NCI-H1930 (cell line): ENCODE data around the gene CCN6.
A peak's percentile ranks its signal among the peaks of the same experiment; 100 is the strongest.
"Not testable (repeated sequence)": the region's sequence is repeated elsewhere in the genome, so short reads cannot be mapped to it uniquely, and the experiment has no call there.

Experiments used
- DNase-seq, 2 experiments: peaks; one replicate each; lab custom pipeline; 2025; lab: John Stamatoyannopoulos, UW

CCN6 gene

DNA sequence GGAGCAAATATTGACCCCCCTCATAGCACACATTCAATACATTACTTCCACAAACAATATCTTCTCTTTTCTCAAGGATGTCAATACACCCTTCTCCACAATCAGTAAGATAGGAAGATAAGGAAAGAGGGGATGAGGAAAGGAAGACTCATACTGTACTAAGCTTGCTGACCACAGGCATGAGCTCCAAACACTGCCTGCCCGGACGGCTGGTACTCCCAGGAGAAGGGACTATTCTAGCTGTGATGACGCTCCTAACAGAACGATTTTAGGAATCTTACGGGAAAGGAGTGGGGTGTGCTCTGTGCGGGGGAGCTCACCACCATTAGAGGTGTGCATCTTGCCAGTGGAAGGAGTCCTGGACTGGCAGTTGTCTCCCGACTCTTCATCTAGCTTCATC, 3.9 kb upstream of the CCN6 start:
- no peak for DNase-seq

DNA sequence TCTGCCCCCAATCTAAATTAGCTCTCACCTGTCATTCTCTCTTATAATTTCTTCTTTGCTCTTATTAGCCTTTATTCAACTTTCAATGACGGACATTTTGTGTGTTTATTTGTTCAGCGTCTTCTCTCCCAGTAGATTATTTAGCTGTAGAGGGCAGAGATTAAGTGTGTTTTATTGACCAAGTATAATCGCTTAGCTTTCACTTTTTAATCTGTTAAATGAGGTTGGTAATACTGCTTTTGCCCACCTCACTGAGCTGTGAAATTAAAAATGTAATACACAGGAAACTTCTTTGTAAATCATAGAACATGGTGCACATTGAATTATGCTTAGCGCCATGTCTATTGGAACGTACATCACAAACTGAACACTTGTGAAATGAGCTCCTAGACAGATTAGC, 3.5 kb upstream of the CCN6 start:
- DNase-seq, result no peak

DNA sequence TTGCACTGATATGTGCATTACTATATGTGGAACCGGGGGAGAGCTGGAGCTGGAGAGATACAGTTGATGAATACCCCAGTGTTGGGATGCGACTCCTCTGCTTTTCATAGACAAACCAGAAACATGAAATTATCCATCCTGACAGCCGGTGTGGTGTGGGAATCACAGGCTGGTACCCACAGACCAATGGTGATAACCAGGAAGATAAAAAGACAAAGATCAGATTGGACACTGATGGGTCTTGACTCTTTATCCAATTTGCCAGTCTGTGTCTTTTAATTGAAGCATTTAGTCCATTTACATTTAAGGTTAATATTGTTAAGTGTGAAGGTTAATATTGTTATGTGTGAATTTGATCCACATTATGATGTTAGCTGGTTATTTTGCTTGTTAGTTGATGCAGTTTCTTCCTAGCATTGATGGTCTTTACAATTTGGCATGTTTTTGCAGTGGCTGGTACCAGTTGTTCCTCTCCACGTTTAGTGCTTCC, 2.6 kb upstream of the CCN6 start:
- not testable (repeated sequence) for DNase-seq

DNA sequence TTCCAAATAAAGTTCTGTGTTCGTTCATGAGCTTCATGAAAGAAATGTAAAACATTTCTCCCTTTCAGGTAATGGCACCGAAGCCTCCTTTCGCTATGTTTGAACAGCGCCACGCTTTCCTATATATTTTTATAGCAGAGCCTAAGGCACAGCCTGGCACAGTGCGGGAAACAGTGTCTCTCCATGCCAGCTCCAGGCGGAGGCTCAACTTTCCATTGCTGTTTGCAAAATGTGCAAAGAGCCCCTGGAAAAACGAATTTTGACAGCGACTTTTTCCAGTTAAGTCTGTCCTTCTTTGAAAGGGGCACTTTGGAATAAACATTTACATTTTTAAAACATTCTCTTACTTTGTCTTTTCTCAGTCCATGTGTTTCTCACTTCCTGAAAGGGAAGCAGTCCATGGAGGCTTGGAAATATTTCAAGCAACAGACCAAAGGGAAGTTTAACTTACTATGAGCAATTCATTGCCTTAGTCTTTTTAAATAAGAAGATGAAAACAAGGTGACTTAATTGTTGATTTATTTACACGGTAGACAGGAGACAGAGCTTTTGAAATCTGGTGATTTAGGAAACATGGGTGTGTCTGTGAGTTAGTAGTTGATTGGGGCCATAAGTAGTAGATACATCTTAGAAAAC, 769 bp downstream of the CCN6 start:
- DNase-seq, result no peak

DNA sequence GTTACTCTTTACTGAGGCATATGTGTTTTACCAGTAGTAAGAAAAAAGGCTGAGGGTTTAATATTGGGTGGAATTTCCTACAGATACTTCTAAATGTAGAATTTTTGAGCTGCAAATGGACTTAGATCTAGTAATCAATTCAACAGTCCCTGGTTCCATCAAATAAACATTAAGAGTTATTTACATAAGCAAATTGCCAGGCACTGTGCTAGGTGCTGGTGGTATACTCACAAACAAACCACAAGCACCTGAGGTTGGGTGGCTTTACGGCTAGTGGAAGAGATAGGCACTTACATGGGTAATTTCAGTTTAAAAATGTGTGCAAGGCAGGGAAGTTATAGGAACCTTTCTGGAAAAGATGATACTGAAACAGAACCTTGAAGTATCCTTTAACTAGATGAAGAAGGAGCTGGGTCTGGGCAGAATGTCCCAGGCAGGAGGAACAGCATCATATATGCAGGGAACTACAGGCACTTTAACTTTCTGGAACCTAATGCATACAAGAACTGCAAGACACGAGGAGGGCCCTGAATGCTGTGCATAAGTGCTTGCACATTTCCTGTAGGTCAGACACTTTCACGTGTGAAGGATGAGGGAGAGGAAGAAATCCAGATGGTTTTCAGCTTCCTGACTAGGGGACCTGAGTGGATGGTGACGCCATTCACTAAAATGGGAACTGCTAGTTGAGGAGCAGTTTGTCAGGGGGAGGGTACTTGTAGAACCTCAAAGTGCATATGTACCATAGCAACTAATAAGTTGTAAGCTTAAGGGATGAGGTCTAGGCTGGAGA, 4.5 kb downstream of the CCN6 start:
- DNase-seq, result no peak

DNA sequence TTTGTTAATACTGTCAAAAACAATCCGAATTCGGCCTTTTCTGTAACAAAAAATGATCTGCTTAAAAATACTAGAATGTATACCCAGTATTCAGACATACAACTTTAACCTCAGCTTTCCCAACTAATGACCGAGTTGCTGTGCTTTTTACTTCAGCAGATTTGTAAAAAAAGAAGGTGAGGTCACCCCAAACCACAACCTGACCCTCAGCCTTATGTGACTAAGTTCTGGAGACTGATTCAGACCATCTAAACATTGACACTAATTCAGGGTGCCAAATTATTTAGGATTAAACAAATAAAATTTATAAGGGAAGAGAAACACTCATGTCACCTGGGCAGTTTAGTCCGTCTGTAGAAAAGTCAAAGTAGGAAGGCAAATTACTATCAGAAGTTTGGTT, 7.7 kb downstream of the CCN6 start:
- DNase-seq, result no peak

DNA sequence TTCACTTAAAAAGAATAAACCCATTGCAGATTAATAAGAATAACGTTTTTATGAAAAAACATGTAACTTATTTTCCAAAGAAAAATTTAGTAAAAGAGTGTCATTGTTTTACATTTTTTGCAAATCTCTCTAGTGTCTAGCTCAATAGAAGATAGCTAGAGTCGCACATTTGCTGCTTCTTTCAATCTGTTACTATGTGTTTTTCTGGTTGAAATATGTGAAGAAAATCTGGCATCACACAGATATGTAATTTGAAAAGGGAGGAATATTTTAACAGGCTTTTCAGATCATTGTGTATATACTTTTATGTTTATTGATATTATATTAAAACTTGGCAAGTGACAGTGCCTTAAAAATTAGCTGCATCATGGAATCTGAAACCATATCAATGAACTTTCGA, 9.1 kb downstream of the CCN6 start:
- no peak for DNase-seq

DNA sequence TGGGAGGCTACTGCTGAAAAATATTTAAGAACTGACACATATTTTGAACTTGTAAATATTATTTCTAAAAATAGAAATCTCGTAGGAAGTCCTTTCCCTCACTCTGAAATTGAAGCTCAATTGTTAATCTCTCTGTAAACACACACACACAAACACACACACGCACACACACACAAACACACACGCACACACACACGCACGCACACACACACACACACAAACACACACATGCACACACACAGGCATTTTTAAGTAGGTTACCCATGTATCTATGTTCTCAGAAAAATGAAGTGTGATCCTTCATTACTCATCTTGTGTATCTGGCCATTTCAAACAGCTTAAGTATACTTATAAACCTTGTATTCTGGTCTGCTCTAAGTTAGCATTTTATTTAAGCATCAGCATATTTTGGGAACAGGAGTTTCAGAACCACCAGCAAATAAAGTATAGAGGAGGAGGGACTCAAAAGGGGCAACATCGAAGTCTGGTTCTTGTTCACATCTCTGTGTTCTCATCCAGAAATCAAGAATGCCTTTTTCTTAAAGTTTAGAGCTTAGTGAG, 11.6 kb downstream of the CCN6 start:
- no peak for DNase-seq

DNA sequence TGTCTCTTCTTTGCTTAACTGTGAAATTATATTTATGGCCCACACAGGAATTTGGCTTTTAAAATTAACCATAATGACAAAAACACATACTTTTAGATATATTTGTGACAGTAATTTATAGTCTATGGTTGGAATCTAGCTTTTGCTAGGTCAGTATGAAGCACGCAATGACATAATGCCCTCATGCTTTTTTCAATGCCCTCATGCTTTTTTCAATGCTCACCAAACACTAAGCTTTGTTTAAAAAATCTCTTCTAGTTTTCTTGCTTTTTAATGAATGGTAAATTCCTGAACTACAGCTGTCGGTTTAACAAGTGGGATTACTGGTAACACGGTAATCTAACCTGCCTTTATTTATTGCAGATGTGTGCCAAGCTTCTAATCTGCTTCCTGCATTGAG, 12.7 kb downstream of the CCN6 start:
- no peak for DNase-seq

DNA sequence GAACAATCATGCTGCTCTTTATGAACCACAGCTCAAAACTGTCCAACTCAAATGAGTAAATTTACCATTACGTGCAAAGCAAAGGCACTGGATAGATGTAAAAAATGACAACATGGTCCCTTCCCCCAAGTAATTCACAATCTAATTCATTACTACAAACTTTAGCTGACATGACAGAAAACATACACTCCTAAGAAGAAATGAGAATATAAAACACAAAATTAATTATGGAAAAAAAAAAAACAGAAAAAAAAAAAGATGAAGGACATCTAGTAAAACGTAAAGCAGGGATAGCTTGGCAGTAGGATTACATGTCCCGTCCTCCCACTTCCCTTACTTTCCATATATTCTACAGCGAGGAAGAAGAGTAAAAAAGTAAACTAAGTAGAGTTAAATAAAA, 27.7 kb downstream of the CCN6 start:
- DNase-seq, result no peak

DNA sequence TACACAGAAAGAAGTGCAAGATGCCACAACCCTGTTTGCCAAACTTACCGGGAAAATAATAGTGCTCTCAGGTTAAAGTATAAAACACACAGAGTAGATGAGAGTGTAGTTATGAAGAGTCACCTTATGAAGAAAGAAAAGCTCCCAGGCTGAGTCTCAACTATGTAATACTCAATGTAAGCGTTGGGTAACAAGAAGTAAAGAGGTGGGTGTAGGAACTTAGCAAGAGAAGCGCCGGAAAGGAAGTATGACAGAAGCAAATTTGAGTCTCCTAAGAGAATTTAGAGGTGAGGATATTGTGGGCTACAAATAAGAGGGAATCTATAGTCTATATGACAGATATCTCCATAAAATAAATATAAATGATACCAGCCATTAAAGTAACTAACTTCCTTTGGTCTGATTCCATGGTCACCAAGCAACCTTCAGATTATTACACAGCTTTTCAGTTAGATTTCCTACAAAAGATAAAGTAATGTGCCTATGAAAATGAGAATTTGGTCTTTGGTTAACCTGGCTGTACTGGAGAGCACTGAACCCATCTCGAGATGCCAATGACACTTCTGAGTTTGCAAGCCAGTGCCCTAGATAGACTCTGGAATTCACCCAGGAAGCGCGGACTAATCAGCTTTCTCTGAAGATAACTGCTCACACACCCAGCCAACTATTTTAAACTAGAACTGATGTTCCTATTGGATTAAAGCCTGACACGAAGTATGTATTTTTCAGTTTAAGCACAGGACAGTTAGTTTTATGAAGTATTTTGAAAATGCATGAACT, 31.6 kb downstream of the CCN6 start:
- no peak for DNase-seq

DNA sequence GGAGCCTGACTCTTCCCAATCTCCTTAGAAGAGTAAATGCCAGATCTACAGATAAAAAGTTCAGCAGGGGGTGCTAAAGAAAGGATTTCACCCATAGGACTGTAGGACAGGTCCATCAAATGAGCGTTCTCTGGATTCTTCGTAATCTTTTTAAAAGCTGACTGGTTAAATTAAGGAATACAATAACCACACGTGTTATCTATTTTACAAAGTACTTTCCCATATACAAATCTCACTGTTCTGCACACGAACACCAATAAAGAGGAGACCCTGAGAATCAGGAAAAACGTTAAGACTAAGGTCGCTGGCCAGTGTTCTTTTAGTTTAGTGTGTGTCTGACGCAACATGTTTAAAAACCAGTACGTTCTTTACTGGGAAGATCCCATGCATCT, 32.8 kb downstream of the CCN6 start:
- no peak for DNase-seq

DNA sequence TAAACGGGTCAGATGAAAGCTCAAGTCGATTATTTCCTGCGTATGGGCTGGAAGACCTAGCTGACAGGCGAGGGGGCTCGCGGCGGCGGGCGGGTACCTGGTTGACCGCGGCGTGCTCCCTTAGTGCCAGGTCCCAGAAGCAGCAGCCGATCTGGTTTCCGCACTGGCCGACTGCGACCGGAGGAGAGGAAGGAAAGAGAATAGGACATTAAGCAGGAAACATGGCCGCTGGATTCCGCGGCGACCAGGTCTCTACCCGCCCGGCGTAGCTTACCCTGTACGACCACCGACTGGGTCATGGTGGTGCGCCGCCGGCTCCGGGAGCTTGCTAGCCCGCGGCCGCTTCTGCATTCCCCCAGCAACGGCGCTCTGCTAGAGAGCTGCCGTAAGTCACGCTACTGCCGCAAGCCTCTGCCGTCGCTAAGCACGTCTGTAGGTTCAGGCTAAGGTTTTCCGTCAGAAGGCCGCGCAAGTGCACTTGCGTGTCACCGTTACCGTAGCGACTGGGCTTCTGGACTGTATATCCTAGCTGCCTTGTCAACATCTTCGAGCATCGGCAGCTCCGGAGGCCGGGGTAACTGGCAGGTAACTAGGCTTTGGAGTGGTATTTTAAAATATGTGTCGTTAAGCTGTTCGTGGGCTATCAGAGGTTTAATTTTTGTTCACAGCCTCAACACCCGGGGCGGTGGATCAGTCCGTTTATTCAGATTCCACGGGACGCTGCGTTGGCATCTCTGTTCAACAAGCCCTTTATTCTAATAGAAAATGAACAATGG, 33.4 kb downstream of the CCN6 start, which contains the start of the genes FAM229B and TUBE1:
Gene FAM229B (plus strand): TSS at position 456 of the 776 bp plus-strand sequence. CDS start 11,693 bp downstream, outside the sequence.
Gene TUBE1 (minus strand): TSS at position 347 of the 776 bp plus-strand sequence. CDS start 48 bp downstream, at position 299.
- DNase-seq, result peak; percentile 88 to 94

DNA sequence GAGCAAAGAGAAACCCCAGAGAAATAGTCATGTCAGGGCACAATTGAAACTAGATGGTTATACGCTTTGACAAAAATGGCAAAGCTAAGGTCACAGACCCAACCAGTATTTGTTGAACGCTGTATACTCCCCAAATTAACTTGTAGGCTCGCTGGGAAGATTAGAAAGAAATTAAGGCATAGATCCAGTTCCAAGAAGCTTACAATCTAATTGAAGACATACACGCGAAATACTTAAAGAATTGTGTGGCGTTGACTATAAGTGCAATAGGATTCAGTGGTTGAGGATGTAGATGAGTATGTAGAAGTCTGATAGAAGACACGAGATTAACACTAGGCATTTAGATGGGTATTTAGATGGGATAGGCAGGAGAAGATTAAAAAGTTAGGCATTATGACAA, 34.0 kb downstream of the CCN6 start:
- DNase-seq, result no peak

DNA sequence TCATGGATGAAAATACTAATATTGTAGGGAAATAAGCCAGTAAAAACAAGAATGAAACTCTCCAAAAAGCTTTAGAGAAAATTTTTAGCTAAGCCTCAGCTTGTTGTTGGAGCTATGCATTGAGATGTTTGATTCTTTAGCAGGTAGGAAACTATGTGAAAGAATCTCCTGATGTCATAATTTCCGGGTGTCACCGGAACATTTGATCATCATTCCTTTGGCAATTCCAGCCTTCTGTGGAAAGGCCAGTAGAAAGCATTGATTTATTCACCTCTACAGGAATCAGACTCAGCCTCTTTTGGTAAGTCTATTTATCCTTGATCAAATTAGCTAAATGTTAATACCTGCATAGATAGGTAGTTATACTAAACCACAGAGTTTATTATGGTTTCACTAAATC, 43.0 kb downstream of the CCN6 start:
- DNase-seq, result no peak

DNA sequence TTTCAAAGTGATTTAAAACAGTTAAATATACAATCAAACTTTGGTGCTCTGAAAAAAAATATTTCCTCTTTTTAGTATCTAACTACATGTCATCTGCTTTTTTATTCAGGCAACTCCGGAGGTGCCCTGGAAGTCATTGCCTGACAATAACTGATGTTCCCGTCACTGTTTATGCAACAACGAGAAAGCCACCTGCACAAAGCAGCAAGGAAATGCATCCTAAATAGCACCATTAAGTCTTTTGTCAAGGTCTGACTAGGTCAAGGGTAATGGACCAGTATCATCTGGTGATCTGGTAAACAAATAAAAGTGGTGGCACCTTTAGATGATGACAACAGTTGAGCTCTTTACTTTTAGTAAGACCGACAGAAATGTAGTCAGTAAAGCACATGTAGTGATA, 46.7 kb downstream of the CCN6 start:
- peak in 1 of 2 experiments; percentile 20 for DNase-seq

DNA sequence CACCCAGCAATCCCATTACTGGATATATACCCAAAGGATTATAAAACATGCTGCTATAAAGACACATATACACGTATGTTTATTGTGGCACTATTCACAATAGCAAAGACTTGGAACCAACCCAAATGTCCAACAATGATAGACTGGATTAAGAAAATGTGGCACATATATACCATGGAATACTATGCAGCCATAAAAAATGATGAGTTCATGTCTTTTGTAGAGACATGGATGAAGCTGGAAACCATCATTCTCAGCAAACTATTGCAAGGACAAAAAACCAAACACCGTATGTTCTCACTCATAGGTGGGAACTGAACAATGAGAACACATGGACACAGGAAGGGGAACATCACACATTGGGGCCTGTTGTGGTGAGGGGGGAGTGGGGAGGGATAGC, 52.1 kb downstream of the CCN6 start:
- DNase-seq, result not testable (repeated sequence)

DNA sequence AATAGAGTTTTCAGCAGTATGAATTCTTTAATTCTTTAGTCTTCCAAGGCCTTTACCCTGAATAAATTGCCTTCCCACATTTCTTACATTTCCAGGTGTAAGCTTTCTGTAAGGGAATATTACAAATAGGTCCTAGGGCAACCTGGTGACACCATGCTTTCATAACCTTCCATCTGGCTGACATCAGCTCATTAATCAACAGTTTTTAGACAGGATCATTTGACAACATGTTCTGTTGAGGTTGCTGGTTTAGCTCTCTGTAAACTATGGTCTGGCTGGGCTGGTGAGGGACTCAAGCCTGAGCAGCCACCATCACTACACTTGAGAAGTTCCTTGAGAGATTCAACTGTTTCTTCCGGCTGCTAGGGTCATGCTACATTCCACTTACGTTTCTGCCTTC, 52.7 kb downstream of the CCN6 start:
- DNase-seq, result no peak

DNA sequence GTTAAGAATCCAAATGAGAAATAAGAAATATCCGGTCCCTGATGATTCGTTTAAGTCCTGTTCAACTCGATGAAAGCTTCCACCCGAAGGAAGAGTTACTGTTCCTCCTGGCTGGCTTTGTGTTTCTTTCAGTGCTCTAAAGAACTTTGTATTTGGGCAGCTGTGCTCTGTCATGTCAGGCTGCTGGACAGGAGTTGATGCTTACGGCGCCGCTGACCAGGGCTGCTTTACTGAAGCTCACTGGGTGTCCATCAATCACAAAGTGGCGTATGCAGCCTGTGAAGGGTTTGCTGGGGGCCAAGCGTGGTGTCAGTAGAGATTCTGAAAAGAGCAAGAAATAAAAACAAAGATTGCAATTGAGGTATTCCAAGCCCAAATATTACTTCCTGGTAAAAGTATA, 55.4 kb downstream of the CCN6 start:
- no peak for DNase-seq

DNA sequence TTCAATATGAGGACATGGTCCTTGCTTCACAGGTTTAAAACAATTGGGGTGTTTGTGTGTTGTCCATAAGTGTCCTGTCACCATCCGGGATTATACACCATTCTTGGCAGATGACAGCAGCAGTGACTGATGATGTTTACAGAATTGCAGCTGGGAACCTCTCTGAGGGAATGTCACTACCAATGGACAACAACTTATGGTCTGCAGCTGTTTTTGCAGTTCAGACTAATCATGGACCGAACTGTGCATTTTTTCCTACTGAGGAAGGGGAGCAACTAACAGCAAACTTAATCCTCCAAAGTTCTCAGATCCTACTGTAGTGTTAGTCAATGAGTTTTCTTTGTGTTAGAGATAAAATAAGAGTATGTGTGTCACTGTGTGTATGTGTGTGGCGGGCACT, 59.5 kb downstream of the CCN6 start:
- DNase-seq, result no peak

DNA sequence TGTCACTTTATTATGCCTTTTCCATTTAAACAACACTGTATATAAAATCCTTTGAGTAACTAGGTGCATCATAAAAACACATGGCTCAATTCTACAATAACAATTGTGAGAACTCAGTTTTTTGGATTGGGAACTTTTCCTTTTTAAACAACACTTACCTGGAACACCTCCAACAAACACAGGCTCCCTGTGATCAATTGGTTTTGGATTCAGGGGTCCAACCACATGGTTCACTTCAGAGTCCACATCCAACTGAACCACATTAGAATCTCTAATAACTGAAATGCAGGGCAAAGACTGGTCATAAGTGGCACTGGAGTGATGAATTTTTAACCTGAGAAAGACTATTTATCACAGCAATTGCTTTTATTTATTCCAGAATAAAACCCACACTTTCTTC, 60.0 kb downstream of the CCN6 start:
- no peak for DNase-seq
